Measurements from ENCODE around the gene KRT39.

DNA sequence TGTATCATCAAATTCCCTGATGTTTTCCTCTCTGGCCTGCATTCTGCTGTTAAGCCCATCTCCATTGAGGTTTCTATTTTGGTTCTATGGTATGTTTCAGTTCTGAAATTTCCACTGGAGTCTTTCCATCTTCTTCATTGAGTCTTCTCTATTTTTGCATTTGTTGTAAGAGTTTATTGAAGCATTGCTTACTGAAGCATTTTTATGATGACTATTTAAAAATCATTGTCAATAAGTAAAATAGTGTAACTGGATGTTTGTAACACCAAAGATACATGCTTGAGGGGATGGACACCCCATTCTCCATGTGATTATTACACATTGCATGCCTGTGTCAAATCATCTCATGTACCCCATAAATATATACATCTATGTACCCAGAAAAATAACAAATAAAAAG lies 8.8 kb upstream of the KRT39 start:
- TF ChIP-seq CTCF (conservative IDR thresholded peaks at IDR 0.05; ENCODE audit: low read depth, low read length) (no peak), EZH2 (IDR thresholded peaks at IDR 0.05; ENCODE audit: borderline replicate concordance, low read depth, low read length, poor library complexity, severe bottlenecking) (no peak)

All from A673 (cell line).